GM12891 (cell line): ENCODE results near the gene GABRP.

Experiments used
- DNase-seq: peaks from one replicate; pipeline ENCODE4 v3.0.0; 2011; ENCODE audit warnings: low spot score; ENCODE audit not compliant: insufficient read length
- FAIRE-seq: peaks from 2 replicates; lab custom pipeline; 2011; peaks lifted over from hg19 to GRCh38; lab: Jason Lieb, UNC
- PAX5 ChIP-seq: IDR thresholded peaks from 2 replicates; pipeline ENCODE4 v1.6.1; 2011; ENCODE audit warnings: low read length, moderate library complexity, mild to moderate bottlenecking; ENCODE audit not compliant: insufficient read depth, severe bottlenecking
- POLR2A ChIP-seq: IDR thresholded peaks from 2 replicates; pipeline ENCODE4 v1.6.1; 2011; ENCODE audit warnings: low read depth, low read length, control low read depth
- POLR2AphosphoS5 ChIP-seq: IDR thresholded peaks from 2 replicates; pipeline ENCODE4 v1.6.1; 2011; ENCODE audit warnings: low read depth, low read length, control low read depth
- POU2F2 ChIP-seq: IDR thresholded peaks from 2 replicates; pipeline ENCODE4 v1.6.1; 2011; ENCODE audit warnings: low read depth, mild to moderate bottlenecking, control low read depth, low read length, moderate library complexity
- SPI1 ChIP-seq: IDR thresholded peaks from 2 replicates; pipeline ENCODE4 v1.6.1; 2011; ENCODE audit warnings: low read depth, low read length, control low read depth
- TAF1 ChIP-seq: IDR thresholded peaks from 2 replicates; pipeline ENCODE4 v1.6.1; 2011; ENCODE audit warnings: low read depth, low read length, control low read depth

GABRP gene

DNA sequence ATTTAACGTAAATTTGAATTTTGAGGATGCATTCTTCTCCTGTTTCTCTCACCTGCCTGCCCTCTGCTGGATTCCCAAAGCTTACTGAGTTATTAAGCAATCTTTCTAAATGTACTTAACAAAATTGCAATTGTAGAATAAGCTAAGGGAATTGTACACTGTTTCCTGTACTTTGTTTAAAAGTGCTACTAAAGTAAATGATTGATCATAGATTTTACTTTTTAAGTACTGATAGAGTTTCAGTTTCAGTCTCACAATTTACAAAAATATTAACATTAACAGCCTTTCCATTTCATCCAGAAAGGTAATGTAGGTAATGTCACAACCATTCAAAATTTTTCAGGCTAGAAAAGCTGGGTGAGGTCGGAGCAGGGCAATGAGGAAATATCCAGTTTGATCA is 73.5 kb downstream of the GABRP start:
- no peak for FAIRE-seq
- no peak for TF ChIP-seq POLR2A
- no peak for TF ChIP-seq TAF1
- no peak for TF ChIP-seq PAX5
- no peak for TF ChIP-seq POLR2AphosphoS5
- no peak for TF ChIP-seq SPI1
- TF ChIP-seq POU2F2, result no peak
- no peak for DNase-seq

DNA sequence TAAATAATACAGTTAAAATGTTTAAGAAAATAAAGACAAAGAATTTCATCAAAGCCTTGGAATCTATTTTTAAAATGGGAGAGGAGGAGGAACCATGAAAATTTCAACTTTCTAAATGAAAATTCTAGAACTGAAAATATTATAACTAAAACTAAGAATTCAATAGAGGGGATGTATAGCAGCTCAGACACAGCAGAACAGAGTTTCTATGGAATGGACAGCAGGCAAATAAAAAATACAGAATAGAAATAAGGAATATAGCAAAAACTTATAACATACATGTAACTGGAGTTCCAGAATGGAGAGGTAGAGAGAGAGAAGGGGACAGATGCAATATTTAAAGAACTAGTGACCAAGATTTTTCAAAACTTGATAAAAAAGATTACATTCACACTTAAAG is 76.9 kb downstream of the GABRP start:
- DNase-seq, result no peak
- no peak for FAIRE-seq
- TF ChIP-seq TAF1 (no peak), POLR2AphosphoS5 (no peak), SPI1 (no peak), POLR2A (no peak), POU2F2 (no peak), PAX5 (no peak)

DNA sequence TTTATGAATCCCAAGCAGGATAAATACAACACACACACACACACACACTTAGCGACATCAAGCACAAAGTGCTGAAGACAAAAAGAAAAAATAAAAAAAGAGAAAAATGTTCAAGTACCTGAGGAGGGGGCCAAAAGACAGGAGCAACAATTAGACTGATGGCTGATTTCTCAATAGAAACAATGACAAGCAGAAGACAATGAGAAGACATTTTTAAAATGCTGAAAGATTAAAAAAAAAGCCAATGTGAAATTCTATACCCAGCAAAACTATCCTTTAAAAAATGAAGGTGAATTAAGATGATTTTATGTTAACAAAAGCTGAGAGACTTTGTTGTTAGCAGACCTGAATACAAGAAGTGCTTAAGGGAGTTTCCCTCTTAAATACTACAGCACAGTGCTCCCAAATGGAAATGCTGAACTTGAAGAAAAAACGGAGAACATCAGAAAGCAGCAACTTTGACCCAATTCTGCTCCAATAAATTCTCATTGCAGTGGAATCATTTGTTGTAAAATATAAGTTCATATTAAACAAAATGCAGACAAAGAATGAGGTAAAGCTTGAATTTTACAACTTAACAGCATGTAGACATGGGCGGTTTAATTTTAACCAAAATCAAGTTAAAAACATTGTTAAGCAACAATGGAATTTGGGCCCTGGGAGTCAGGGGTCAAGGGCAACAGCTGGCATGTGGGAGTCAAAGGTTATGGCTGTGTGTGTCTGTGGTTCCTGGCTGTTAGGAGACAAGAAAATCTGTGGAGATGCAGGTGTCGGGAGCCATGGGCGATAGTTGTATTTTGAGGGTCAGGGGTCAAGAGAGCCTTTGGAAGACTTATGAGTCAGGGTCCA is 77.5 kb downstream of the GABRP start:
- FAIRE-seq (no peak), DNase-seq (no peak)
- TF ChIP-seq POLR2A (no peak), TAF1 (no peak), SPI1 (no peak), POU2F2 (no peak), POLR2AphosphoS5 (no peak), PAX5 (no peak)

DNA sequence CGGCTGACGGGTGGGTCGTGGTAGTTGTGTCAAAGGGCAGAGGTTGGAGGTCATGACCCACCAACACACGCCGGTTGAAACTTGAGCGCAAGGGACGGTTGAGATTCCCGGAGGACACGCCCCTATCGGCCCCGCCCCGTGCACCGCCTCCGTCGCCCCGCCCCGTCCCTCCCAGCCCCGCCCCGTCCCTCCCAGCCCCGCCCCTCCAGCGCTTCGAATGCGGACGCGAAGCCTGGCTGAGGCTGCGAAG is 78.1 kb downstream of the GABRP start:
- TF ChIP-seq POLR2AphosphoS5 (no peak), POLR2A (no peak), POU2F2 (no peak), PAX5 (no peak), SPI1 (no peak), TAF1 (no peak)
- DNase-seq, result no peak
- FAIRE-seq, result no peak

DNA sequence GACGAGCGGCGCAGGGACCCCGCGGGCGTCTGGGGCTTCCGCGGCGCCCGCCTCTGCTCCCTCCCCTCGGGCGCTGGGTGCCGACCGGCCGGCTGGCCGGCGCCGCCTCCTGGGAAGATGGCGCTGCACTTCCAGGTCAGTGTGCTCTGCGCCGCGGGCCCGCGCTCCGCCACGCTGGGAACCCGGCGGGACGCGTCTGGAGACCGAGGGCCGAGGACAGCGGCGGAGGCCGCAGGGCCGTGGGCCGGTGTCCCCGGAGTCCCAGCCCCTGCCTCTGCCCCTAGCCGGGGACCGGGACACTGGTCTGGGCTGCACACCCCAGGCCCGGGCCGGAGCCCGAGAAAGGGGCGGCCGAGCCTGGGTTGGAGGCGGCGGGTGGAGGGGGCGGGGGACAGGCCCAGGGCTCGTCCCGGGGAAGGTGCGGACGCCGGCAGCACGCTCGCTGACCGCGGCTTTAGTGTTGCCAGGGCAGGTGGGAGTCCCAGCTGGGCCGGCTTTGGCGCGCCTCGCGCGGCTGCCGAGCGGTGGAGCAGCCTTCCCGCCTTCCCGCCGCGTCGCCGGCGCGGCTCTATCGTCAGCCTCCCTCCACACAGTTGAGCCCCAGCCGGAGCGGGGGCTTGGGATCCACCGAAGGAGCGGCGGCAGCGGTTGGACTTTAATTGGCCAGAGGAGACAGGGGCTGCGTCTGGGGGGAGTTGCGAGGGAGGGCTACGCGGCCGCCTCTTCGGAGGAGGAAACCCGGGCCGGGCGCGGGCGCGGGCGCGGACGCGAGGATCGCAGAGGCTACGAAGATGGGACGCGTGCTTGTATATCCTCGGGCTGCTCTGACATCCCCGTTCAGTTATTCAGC is 78.6 kb downstream of the GABRP start, which contains the start of gene RANBP17:
Gene RANBP17, plus strand, starts transcription at position 102 of the 850 bp plus-strand sequence.
- DNase-seq (peak; percentile 11), FAIRE-seq (no peak)
- TF ChIP-seq TAF1, result no peak
- no peak for TF ChIP-seq POU2F2
- no peak for TF ChIP-seq POLR2AphosphoS5
- no peak for TF ChIP-seq PAX5
- TF ChIP-seq SPI1, result no peak
- TF ChIP-seq POLR2A, result no peak

DNA sequence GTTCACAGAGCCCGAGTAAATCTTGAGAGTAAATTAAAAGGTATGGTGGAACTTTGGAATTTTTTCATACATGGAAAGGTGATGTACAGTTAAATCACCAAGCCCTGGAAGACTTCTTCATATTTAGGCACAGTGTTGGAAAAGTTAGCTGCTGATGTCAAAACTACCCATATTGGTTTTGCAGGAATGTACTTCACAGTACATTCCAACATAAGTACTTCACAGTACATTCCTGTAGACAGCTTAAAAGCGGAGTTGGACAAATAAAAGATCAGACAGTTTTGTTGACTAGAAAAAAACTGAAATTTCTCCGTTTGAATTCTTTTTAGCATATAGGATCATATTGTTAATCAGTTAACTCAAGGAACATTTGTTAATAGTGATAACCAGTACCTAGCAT is 80.1 kb downstream of the GABRP start:
- DNase-seq (no peak), FAIRE-seq (no peak)
- TF ChIP-seq SPI1 (no peak), POLR2AphosphoS5 (no peak), POLR2A (no peak), TAF1 (no peak), POU2F2 (no peak), PAX5 (no peak)
